ENCODE results near the gene SH3RF3. TPM values are rescaled to one million over a fixed set of nuclear protein-coding genes. Genes with fewer than 3 reads are reported as not detected.
A peak's percentile ranks its signal among the peaks of the same experiment; 100 is the strongest.

Gene SH3RF3
- total RNA-seq, 1 donor from 2014 or later = 7.4 TPM

DNA sequence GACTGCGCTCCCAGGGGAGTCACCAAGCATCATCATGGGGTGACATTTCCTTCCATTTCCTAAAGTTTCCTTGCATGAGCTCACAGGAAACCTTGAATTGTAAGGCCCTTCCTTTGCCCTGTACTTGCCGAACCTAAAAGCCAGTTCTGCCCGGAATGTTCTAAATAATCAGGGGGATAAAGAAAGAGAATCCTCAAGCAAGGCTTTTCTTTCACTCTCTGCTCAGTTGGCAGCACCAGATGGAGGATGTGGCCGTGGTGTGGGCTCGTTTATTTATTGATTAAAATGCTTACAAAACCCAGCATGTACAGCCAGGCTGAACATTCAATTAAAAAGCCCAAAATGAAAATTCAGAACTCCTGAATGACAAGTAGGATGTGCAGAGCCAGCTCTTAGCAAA, 170.5 kb downstream of the SH3RF3 start:
- Histone ChIP-seq H3K4me3 (no peak overlapping the region), H3K36me3 (no peaks in the 10 kb centered on the region), H3K9me3 (no peaks in the 10 kb centered on the region), H3K27me3 (no peaks in the 10 kb centered on the region), H3K27ac (peak overlapping the region; percentile 17), H3K4me1 (peaks cover 13% of the 10 kb centered on the region)
- DNase-seq (no peak), ATAC-seq (no peak)
- intact Hi-C loops (cut with DNase I) = no loop called here
- TF ChIP-seq, protein P1, sequence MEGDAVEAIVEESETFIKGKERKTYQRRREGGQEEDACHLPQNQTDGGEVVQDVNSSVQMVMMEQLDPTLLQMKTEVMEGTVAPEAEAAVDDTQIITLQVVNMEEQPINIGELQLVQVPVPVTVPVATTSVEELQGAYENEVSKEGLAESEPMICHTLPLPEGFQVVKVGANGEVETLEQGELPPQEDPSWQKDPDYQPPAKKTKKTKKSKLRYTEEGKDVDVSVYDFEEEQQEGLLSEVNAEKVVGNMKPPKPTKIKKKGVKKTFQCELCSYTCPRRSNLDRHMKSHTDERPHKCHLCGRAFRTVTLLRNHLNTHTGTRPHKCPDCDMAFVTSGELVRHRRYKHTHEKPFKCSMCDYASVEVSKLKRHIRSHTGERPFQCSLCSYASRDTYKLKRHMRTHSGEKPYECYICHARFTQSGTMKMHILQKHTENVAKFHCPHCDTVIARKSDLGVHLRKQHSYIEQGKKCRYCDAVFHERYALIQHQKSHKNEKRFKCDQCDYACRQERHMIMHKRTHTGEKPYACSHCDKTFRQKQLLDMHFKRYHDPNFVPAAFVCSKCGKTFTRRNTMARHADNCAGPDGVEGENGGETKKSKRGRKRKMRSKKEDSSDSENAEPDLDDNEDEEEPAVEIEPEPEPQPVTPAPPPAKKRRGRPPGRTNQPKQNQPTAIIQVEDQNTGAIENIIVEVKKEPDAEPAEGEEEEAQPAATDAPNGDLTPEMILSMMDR (IDR thresholded peaks at IDR 0.05) = no peak

DNA sequence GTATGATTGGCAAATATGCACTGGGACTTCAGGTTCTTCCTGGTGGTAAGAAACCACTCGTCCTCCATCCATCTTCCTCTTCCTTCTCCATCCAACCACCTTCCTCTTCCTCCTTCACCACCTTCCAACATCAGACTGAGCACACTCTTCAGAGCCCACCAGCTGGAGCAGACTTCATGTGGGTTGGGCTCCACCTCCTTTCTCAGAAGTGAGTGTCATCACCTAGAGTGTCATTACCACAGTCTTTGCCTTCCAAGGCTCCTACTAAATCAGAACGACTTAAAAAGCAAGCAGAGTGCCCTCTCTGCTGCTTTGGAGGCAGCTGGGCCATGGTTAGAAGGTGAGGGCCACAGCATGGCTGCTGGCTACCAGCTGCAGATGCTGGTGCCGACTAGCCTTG, 171.6 kb downstream of the SH3RF3 start:
- intact Hi-C loops (cut with DNase I) = no loop called here
- TF ChIP-seq, protein P1 (IDR thresholded peaks at IDR 0.05) = no peak
- no peak overlapping the region for H3K27ac ChIP-seq
- DNase-seq (no peak), ATAC-seq (no peak)
- no peaks in the 10 kb centered on the region for H3K27me3 ChIP-seq
- no peaks in the 10 kb centered on the region for H3K9me3 ChIP-seq
- no peak overlapping the region for H3K4me3 ChIP-seq
- H3K4me1 ChIP-seq = peaks cover 15% of the 10 kb centered on the region
- no peaks in the 10 kb centered on the region for H3K36me3 ChIP-seq

DNA sequence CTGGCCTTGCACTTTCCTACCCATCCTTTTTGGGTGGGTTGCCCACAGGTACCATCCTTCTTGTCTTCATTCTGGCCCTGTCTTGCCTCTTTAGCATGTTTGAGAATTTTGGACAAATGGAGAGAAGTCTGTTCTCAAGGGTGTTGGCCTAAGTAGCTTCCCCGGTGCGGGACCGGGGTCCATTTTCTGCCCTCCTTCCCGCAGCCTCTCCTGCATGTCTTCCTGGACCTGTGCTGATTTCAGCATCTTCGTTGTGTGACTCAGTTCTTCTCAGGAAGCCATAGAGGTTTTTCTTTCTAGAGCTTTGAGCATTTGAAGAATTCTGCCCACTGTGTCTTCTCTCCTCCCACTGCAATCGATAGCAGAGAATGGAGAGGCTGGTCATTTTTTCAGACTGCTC, 172.7 kb downstream of the SH3RF3 start:
- Histone ChIP-seq H3K9me3 (no peaks in the 10 kb centered on the region), H3K27me3 (no peaks in the 10 kb centered on the region), H3K4me1 (peaks cover 15% of the 10 kb centered on the region), H3K27ac (no peak overlapping the region), H3K4me3 (no peak overlapping the region), H3K36me3 (no peaks in the 10 kb centered on the region)
- no peak for DNase-seq
- ATAC-seq = no peak
- TF ChIP-seq, protein P1 (IDR thresholded peaks at IDR 0.05) = no peak
- intact Hi-C loops (cut with DNase I) = no loop called here

DNA sequence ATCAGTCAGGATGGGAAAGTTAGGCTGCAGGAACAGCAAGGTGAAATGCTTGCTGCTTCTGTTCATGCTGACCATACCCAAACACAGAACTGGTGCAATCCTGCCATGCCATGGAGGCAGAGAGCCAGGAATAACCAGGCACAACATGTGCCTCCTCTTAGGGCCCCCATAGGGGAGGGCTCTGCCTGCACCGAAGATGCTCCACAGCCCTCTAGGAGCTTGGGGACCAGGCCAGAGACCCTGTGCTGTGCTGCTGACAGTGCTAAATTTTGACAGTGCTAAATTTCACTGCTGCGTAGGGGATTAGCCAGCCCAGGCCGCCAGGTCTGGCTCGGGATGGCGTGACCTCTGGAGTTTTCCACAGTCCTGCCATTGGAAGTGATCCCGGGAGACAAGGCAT, 173.3 kb downstream of the SH3RF3 start:
- peak; percentile 48 for DNase-seq
- Histone ChIP-seq H3K36me3 (no peaks in the 10 kb centered on the region), H3K4me3 (no peak overlapping the region), H3K4me1 (peaks cover 15% of the 10 kb centered on the region), H3K27me3 (no peaks in the 10 kb centered on the region), H3K27ac (no peak overlapping the region), H3K9me3 (no peaks in the 10 kb centered on the region)
- intact Hi-C loops (cut with DNase I) = no loop called here
- TF ChIP-seq, protein P1 (IDR thresholded peaks at IDR 0.05) = no peak
- ATAC-seq = no peak

DNA sequence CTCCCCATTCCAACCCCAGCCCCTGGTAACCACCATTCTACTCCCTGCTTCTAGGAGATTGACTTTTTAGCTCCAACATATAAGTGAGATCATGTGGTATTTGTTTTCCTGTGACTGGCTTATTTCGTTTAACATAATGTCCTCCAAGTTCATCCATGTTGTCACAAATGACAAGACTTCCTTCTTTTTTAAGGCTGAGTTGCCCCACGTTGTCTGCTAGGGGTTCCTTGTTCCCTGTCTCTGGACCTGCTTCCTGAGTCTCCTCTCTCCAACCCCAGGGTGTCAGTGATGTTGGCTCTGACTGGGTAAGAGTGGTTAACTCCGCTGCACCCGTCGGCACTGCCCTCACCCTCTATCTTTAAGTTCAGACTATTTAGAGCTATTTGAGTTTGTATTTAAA, 175.2 kb downstream of the SH3RF3 start:
- TF ChIP-seq, protein P1 (IDR thresholded peaks at IDR 0.05) = no peak
- Histone ChIP-seq H3K4me3 (no peak overlapping the region), H3K27me3 (no peaks in the 10 kb centered on the region), H3K4me1 (peaks cover 11% of the 10 kb centered on the region), H3K9me3 (no peaks in the 10 kb centered on the region), H3K27ac (no peak overlapping the region), H3K36me3 (no peaks in the 10 kb centered on the region)
- DNase-seq (no peak), ATAC-seq (peak; percentile 66)
- intact Hi-C loops (cut with DNase I) = no loop called here
